Psoas muscle (tissue), 8 donors: ENCODE results near the gene VAV3. TPM values are rescaled to one million over a fixed set of nuclear protein-coding genes. Genes with fewer than 3 reads are reported as not detected.
A peak's percentile ranks its signal among the peaks of the same experiment; 100 is the strongest.

ENCODE experiments used
- ATAC-seq, 4 donors: fragments of 200-7000 bp; cut with Tn5 transposase; one replicate each; pipeline ENCODE4 v1.9.1; 2020; ENCODE audit warnings: moderate library complexity in 3 of 4, mild to moderate bottlenecking in 2 of 4
- DNase-seq, 2 donors: peaks; one replicate each; pipeline ENCODE4 v3.0.0-alpha.2; 2020
- H3K27ac ChIP-seq: fragments of 200-600 bp; one replicate; pipeline ENCODE4 v1.8.0; 2022
- H3K27me3 ChIP-seq, 3 donors: fragments of 200-600 bp in 1 of 3; one replicate each; pipeline versions ENCODE4 v1.6.1 to v1.8.0; 2013 to 2022; ENCODE audit warnings: low read length in 2 of 3, mild to moderate bottlenecking in 2 of 3, moderate library complexity in 1 of 3; ENCODE audit not compliant: insufficient read depth in 3 of 3
- H3K36me3 ChIP-seq, 2 donors: fragments of 200-600 bp in 1 of 2; one replicate each; pipeline versions ENCODE4 v1.6.1 to v1.8.0; 2013 to 2022; ENCODE audit warnings: low read depth in 1 of 2, mild to moderate bottlenecking in 1 of 2, moderate library complexity in 1 of 2; ENCODE audit not compliant: insufficient read depth in 1 of 2
- H3K4me1 ChIP-seq: fragments of 200-600 bp; one replicate; pipeline ENCODE4 v1.8.0; 2022
- H3K4me3 ChIP-seq: fragments of 200-600 bp; one replicate; pipeline ENCODE4 v1.8.0; 2022; ENCODE audit warnings: mild to moderate bottlenecking
- H3K9me3 ChIP-seq: fragments of 200-600 bp; one replicate; pipeline ENCODE4 v1.8.0; 2022
- WGBS, 3 donors: extraction: QIAGEN DNeasy Blood & Tissue Kit; methylation state at CpG; one replicate each; pipeline versions ENCODE4 v1.1.6 to v1.1.7; 2013; 5-methylcytosine and 5-hydroxymethylcytosine counted together
- intact Hi-C, 2 donors: fragments of 100-400 bp; cut with DNase I; formaldehyde crosslinking; loops; one replicate each; pipeline versions ENCODE4 v1.11.0 to v1.14.2; 2022
- polyA plus RNA-seq, 3 donors: library from polyadenylated mRNA; stranded (reverse); fragments of 200-250 nt; gene quantifications; one replicate each; pipeline ENCODE4 v1.2.3, GENCODE V29; 2013
- total RNA-seq, 4 donors: library from RNA; stranded (reverse); fragmentation: NEBNext Ultra II Directional in 2 of 4; extraction: Animal tissue kit (Norgen Biotek cat#: 25700) in 2 of 4; gene quantifications; one replicate each; pipeline versions ENCODE4 v1.2.1 to v1.2.4, GENCODE V29; 2021 to 2023
- TF ChIP-seq, protein P1 (sequence below): fragments of 200-600 bp; IDR thresholded peaks from one replicate; pipeline ENCODE4 v1.8.0; 2022; ENCODE audit warnings: antibody characterized with exemption
- donor health status: healthy with polysubstance abuse.
- donor health status: DM: no; HTN: no; CAD: no; lungs with moderate emphysema.
- donor health status: Bipolar disorder and iron deficiency.
- donor health status: healthy.
- donor health status: DM: yes; HTN: yes; CAD: no.
- donor health status: DM: no; HTN: no; CAD: no.
- donor health status: DM: no; HTN: no; CAD: no.
- donor health status: DM: yes; HTN: yes; CAD: no.

Gene VAV3
- total and polyA plus RNA-seq, 7 donors, result 0.28 to 1.7 (median 0.72) TPM

DNA sequence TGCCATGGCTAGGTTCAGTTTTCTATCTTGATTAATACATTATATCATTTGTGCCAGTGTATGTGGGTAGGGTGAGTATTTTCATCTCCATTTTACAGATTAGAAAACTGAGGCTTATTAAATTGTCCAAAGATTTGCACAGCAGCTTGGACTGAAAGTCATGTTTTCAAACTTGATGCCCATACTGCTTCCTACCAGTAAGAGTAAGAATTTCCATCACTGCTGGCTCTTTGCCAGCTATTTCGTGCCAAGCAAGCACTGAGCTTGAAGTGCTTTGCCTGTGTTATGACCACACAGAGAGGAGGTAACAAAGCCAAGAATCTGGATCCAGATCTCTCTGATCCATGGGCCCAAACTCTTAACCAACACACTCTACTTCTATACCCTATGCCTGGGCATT, 295.0 kb downstream of the VAV3 start:
- no peak overlapping the region for H3K4me3 ChIP-seq
- H3K9me3 ChIP-seq, result peaks cover 8% of the 10 kb centered on the region
- intact Hi-C loops, result no loop called here
- H3K27me3 ChIP-seq, result no peaks in the 10 kb centered on the region
- DNase-seq, result peak in 1 of 2 donors; percentile 14
- no peaks in the 10 kb centered on the region for H3K36me3 ChIP-seq
- TF ChIP-seq, protein P1, sequence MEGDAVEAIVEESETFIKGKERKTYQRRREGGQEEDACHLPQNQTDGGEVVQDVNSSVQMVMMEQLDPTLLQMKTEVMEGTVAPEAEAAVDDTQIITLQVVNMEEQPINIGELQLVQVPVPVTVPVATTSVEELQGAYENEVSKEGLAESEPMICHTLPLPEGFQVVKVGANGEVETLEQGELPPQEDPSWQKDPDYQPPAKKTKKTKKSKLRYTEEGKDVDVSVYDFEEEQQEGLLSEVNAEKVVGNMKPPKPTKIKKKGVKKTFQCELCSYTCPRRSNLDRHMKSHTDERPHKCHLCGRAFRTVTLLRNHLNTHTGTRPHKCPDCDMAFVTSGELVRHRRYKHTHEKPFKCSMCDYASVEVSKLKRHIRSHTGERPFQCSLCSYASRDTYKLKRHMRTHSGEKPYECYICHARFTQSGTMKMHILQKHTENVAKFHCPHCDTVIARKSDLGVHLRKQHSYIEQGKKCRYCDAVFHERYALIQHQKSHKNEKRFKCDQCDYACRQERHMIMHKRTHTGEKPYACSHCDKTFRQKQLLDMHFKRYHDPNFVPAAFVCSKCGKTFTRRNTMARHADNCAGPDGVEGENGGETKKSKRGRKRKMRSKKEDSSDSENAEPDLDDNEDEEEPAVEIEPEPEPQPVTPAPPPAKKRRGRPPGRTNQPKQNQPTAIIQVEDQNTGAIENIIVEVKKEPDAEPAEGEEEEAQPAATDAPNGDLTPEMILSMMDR, result no peak
- WGBS, 3 donors, result 3 to 16% (median 11%) methylated on average over 1 of the region's 1 CpG
- ATAC-seq, result no peak
- no peak overlapping the region for H3K27ac ChIP-seq
- H3K4me1 ChIP-seq, result no peaks in the 10 kb centered on the region

DNA sequence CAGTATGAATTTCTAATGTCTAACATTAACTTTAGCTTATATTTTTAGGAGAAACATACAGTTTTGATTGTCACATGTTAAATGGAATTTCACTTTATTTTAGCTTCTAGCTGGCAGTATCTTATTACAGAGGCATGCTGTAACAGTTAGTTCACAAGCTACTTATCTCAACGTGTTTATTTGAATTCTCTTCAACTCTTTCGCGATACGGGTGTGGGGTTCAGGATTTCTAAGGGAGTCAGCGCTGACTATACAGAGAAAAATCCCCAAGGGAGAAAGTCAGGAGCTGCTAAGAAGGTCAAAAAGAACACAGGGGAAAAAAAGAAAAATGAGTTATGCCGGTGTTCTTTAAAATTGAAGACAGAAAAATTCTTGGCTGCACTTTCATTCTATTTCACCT, 296.2 kb downstream of the VAV3 start:
- DNase-seq (no peak), ATAC-seq (no peak)
- WGBS, 3 donors, result 70 to 77% (median 77%) methylated on average over 6 of the region's 6 CpGs
- Histone ChIP-seq H3K4me3 (no peak overlapping the region), H3K9me3 (no peaks in the 10 kb centered on the region), H3K4me1 (no peaks in the 10 kb centered on the region), H3K36me3 (no peaks in the 10 kb centered on the region), H3K27me3 (no peaks in the 10 kb centered on the region), H3K27ac (no peak overlapping the region)
- intact Hi-C loops, result no loop called here
- TF ChIP-seq, protein P1, result no peak

DNA sequence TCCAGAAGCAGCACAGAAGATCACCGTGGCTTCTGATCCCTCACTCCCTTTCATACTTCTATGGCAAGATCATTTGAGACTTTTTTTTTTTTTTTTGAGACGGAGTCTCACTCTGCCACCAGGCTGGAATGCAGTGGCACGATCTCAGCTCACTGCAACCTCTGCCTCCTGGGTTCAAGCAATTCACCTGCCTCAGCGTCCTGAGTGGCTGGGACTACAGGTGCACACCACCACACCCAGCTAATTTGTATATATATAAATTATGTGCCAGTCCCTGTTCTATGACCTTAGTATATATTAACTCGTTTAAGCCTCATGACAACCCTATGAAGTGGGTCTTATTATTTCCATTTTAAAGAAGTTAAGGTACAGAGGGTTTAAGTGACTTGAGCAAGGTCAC, 298.5 kb downstream of the VAV3 start:
- Histone ChIP-seq H3K27me3 (no peaks in the 10 kb centered on the region), H3K9me3 (no peaks in the 10 kb centered on the region), H3K27ac (no peak overlapping the region), H3K36me3 (no peaks in the 10 kb centered on the region), H3K4me1 (no peaks in the 10 kb centered on the region), H3K4me3 (no peak overlapping the region)
- WGBS, 3 donors, result 78 to 86% (median 82%) methylated on average over 5 of the region's 5 CpGs
- ATAC-seq (no peak), DNase-seq (no peak)
- TF ChIP-seq, protein P1, result no peak
- intact Hi-C loops, result no loop called here

DNA sequence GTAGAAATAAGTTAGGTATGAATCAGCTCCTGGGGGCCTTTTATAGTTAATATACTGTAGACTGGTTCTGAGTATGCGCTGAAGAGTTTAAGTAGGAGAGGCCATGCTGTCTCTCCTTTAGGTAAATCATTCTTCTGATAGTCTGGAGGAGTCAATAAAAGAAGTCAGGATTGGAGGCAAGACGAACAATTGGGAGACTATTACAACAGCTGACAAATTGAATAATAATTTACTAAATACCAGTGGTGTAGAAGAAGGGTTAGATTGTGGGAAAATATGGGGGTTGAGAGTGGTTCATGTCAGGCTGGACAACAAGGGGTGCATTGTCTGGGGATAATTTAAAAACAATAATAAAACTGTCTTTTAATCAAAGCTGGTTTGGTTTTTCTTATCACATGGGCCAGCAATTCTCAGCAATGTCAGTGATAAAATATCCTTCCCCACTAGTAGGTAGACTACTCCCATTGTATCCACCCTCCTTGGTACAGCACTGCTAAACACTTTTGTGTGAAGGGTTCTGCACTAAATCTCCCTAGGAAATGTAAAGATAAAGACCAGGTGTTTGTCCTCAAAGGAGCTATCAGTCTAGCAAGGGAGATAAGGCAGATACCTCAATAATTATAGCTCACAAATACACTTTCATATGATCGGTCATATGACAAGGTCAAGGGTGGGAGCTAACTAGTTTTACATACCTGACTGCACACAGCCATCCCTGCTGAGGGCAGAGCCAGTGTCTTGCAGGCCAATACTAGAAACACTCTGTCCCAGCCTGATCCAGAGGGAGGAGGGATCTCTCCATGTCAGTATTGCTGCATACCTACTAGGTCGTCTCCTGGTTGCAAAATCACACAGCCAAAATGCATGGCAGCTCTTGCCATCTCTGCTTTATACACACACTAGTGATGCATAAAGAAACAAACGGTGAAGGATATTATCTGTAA, 299.7 kb downstream of the VAV3 start:
- no peaks in the 10 kb centered on the region for H3K27me3 ChIP-seq
- DNase-seq, result no peak
- no peak overlapping the region for H3K27ac ChIP-seq
- H3K9me3 ChIP-seq, result no peaks in the 10 kb centered on the region
- H3K36me3 ChIP-seq, result no peaks in the 10 kb centered on the region
- no peak overlapping the region for H3K4me3 ChIP-seq
- ATAC-seq, result no peak
- intact Hi-C loops, result no loop called here
- H3K4me1 ChIP-seq, result no peaks in the 10 kb centered on the region
- TF ChIP-seq, protein P1, result no peak
- whole genome bisulfite sequencing, 3 donors, result 78 to 84% (median 81%) methylated on average over 5 of the region's 5 CpGs
